ENCODE results near the gene TMEM107.

TMEM107 gene

GRCh38 chr17:8210761-8211458 lies 34.7 kb upstream of the TMEM107 start:
- Histone ChIP-seq H3K27ac (ENCODE audit: extremely low read depth, low read depth, low read length) (peak overlapping the region; percentile 91), H3K9me3 (ENCODE audit: control insufficient read depth, insufficient read depth, low read depth, low read length) (no peaks in the 10 kb centered on the region), H3K36me3 (ENCODE audit: control insufficient read depth in 2 of 2, insufficient read depth in 1 of 2, low read length in 2 of 2) (peaks cover 25 to 34% of the 10 kb centered on the region in 2 experiments), H3K4me1 (ENCODE audit: control insufficient read depth, insufficient read depth, low read length) (peaks cover 8% of the 10 kb centered on the region), H3K4me3 (ENCODE audit: low read depth, low read length) (peak overlapping the region; percentile 76)
- CTCF ChIA-PET = interaction anchor here (0.6 to 2.4 kb wide), 12 partner anchors 8 to 307 kb away, joined by 3 to 10 read pairs (median 6); partner anchors contain the start of gene CTC1
- POLR2A ChIA-PET = interaction anchor here (0.6 to 16.4 kb wide), 27 partner anchors 11 to 360 kb away, joined by 3 to 394 read pairs (median 6); partner anchors contain the start of genes BORCS6, CTC1, HES7 and KRABD2
- no peak for TF ChIP-seq ZNF214 (tag by site-specific recombination; IDR thresholded peaks at IDR 0.05; ENCODE audit: borderline replicate concordance)
- TF ChIP-seq ZNF660 (tag by site-specific recombination; IDR thresholded peaks at IDR 0.05) = peak; percentile 31; the same call in 1 of the 2 replicates
- no peak for TF ChIP-seq TCF7L2 (IDR thresholded peaks at IDR 0.05; ENCODE audit: borderline replicate concordance, low read depth, low read length)
- TF ChIP-seq, protein P1, sequence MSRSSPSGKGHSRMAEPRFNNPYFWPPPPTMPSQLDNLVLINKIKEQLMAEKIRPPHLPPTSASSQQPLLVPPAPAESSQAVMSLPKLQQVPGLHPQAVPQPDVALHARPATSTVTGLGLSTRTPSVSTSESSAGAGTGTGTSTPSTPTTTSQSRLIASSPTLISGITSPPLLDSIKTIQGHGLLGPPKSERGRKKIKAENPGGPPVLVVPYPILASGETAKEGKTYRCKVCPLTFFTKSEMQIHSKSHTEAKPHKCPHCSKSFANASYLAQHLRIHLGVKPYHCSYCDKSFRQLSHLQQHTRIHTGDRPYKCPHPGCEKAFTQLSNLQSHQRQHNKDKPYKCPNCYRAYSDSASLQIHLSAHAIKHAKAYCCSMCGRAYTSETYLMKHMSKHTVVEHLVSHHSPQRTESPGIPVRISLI (tag by site-specific recombination; IDR thresholded peaks at IDR 0.05) = peak; percentile 97
- TF ChIP-seq ZNF266 (tag by site-specific recombination; IDR thresholded peaks at IDR 0.05; ENCODE audit: low read depth) = no peak
- no peak for TF ChIP-seq ZNF140 (tag by site-specific recombination; IDR thresholded peaks at IDR 0.05)
- no peak for TF ChIP-seq BCL11B (tag by site-specific recombination; IDR thresholded peaks at IDR 0.05; ENCODE audit: low read depth)
- TF ChIP-seq ZNF16 (tag by site-specific recombination; IDR thresholded peaks at IDR 0.05; ENCODE audit: low read depth) = no peak
- TF ChIP-seq ZSCAN16 (tag by site-specific recombination; IDR thresholded peaks at IDR 0.05) = no peak
- TF ChIP-seq, protein P2, sequence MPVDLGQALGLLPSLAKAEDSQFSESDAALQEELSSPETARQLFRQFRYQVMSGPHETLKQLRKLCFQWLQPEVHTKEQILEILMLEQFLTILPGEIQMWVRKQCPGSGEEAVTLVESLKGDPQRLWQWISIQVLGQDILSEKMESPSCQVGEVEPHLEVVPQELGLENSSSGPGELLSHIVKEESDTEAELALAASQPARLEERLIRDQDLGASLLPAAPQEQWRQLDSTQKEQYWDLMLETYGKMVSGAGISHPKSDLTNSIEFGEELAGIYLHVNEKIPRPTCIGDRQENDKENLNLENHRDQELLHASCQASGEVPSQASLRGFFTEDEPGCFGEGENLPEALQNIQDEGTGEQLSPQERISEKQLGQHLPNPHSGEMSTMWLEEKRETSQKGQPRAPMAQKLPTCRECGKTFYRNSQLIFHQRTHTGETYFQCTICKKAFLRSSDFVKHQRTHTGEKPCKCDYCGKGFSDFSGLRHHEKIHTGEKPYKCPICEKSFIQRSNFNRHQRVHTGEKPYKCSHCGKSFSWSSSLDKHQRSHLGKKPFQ (tag by site-specific recombination; IDR thresholded peaks at IDR 0.05) = no peak
- TF ChIP-seq, protein P3, sequence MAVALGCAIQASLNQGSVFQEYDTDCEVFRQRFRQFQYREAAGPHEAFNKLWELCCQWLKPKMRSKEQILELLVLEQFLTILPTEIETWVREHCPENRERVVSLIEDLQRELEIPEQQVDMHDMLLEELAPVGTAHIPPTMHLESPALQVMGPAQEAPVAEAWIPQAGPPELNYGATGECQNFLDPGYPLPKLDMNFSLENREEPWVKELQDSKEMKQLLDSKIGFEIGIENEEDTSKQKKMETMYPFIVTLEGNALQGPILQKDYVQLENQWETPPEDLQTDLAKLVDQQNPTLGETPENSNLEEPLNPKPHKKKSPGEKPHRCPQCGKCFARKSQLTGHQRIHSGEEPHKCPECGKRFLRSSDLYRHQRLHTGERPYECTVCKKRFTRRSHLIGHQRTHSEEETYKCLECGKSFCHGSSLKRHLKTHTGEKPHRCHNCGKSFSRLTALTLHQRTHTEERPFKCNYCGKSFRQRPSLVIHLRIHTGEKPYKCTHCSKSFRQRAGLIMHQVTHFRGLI (tag by site-specific recombination; IDR thresholded peaks at IDR 0.05) = no peak
- no peak for TF ChIP-seq YY2 (tag by site-specific recombination; IDR thresholded peaks at IDR 0.05)
- 0 out of 2 replicates have a peak, but pooled peaks have one; percentile 16 for TF ChIP-seq ZNF121 (tag by site-specific recombination; IDR thresholded peaks at IDR 0.05)
- TF ChIP-seq ZNF394 (tag by site-specific recombination; IDR thresholded peaks at IDR 0.05; ENCODE audit: borderline replicate concordance) = no peak; the same call in 1 of the 2 replicates
- TF ChIP-seq ZBTB21 (tag by site-specific recombination; IDR thresholded peaks at IDR 0.05) = 0 out of 2 replicates have a peak, but pooled peaks have one; percentile 28
- TF ChIP-seq ZBTB49 (tag by site-specific recombination; IDR thresholded peaks at IDR 0.05; ENCODE audit: low read depth) = no peak
- no peak for TF ChIP-seq ZNF670 (tag by site-specific recombination; IDR thresholded peaks at IDR 0.05; ENCODE audit: low read depth)
- TF ChIP-seq, protein P4, sequence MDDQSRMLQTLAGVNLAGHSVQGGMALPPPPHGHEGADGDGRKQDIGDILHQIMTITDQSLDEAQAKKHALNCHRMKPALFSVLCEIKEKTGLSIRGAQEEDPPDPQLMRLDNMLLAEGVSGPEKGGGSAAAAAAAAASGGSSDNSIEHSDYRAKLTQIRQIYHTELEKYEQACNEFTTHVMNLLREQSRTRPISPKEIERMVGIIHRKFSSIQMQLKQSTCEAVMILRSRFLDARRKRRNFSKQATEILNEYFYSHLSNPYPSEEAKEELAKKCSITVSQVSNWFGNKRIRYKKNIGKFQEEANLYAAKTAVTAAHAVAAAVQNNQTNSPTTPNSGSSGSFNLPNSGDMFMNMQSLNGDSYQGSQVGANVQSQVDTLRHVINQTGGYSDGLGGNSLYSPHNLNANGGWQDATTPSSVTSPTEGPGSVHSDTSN (CRISPR knock-in tag; IDR thresholded peaks at IDR 0.05) = no peak
- TF ChIP-seq OSR2 (tag by site-specific recombination; IDR thresholded peaks at IDR 0.05) = 0 out of 2 replicates have a peak, but pooled peaks have one; percentile 9
- TF ChIP-seq TRIM28 (IDR thresholded peaks at IDR 0.05; ENCODE audit: borderline replicate concordance, low read length) = no peak
- TF ChIP-seq KLF1 (tag by site-specific recombination; IDR thresholded peaks at IDR 0.05) = no peak
- TF ChIP-seq KLF10 (tag by site-specific recombination; IDR thresholded peaks at IDR 0.05) = 0 out of 2 replicates have a peak, but pooled peaks have one; percentile 9
- TF ChIP-seq KLF7 (tag by site-specific recombination; IDR thresholded peaks at IDR 0.05; ENCODE audit: borderline replicate concordance) = no peak
- TF ChIP-seq ZFP69B (tag by site-specific recombination; IDR thresholded peaks at IDR 0.05) = 0 out of 2 replicates have a peak, but pooled peaks have one; percentile 10
- TF ChIP-seq ZNF366 (tag by site-specific recombination; conservative IDR thresholded peaks at IDR 0.05) = peak; percentile 84
- TF ChIP-seq ATF2 (tag by site-specific recombination; IDR thresholded peaks at IDR 0.05; ENCODE audit: low read depth) = no peak
